CD4-positive, alpha-beta T cell treated with Interleukin-15 for 1 hour (primary cell): ENCODE results near the gene CD47.

Source experiments
- DNase-seq: peaks from one replicate; pipeline ENCODE4 v3.0.0-alpha.2; 2020

CD47 gene

GRCh38 chr3:108044699-108045098, 46.1 kb downstream of the CD47 start:
- DNase-seq, result no peak

- no peak for DNase-seq
Observed at GRCh38 chr3:108042300-108042699, 48.5 kb downstream of the CD47 start.

- no peak for DNase-seq
Observed at GRCh38 chr3:108041253-108041652, 49.6 kb downstream of the CD47 start.

GRCh38 chr3:108037770-108038169, 53.1 kb downstream of the CD47 start:
- DNase-seq, result no peak

GRCh38 chr3:108036984-108037741, 53.7 kb downstream of the CD47 start:
- DNase-seq, result no peak

GRCh38 chr3:108036401-108036800, 54.4 kb downstream of the CD47 start:
- DNase-seq, result no peak

GRCh38 chr3:108035751-108036150, 55.1 kb downstream of the CD47 start:
- no peak for DNase-seq

- DNase-seq, result no peak
Observed at GRCh38 chr3:108031895-108032294, 58.9 kb downstream of the CD47 start.

GRCh38 chr3:108030960-108031359, 59.9 kb downstream of the CD47 start:
- DNase-seq, result no peak

GRCh38 chr3:108029466-108029865, 61.4 kb downstream of the CD47 start:
- no peak for DNase-seq

GRCh38 chr3:108028896-108029295, 61.9 kb downstream of the CD47 start:
- no peak for DNase-seq

- DNase-seq, result no peak
Observed at GRCh38 chr3:108025177-108025576, 65.7 kb downstream of the CD47 start.

GRCh38 chr3:108024146-108024850, 66.5 kb downstream of the CD47 start:
- DNase-seq, result no peak

- DNase-seq, result no peak
Observed at GRCh38 chr3:108022256-108023150, 68.3 kb downstream of the CD47 start.

GRCh38 chr3:108021533-108021932, 69.3 kb downstream of the CD47 start:
- no peak for DNase-seq

GRCh38 chr3:108021131-108021530, 69.7 kb downstream of the CD47 start:
- no peak for DNase-seq

- DNase-seq, result no peak
Observed at GRCh38 chr3:108018552-108018951, 72.3 kb downstream of the CD47 start.

- no peak for DNase-seq
Observed at GRCh38 chr3:108017587-108017986, 73.2 kb downstream of the CD47 start.

- no peak for DNase-seq
Observed at GRCh38 chr3:108014943-108015342, 75.9 kb downstream of the CD47 start.

GRCh38 chr3:108013141-108014055, 77.4 kb downstream of the CD47 start:
- DNase-seq, result no peak

GRCh38 chr3:108012304-108012703, 78.5 kb downstream of the CD47 start:
- DNase-seq, result no peak

- no peak for DNase-seq
Observed at GRCh38 chr3:108011616-108012015, 79.2 kb downstream of the CD47 start.
